Body of pancreas (tissue), 4 donors: ENCODE data around the gene CPSF4L. TPM values are rescaled to one million over a fixed set of nuclear protein-coding genes. Genes with fewer than 3 reads are reported as not detected.
"Not testable (repeated sequence)": the region's sequence is repeated elsewhere in the genome, so short reads cannot be mapped to it uniquely, and the experiment has no call there.

Source experiments
- ATAC-seq: fragments of 150-250 bp; one replicate; pipeline ENCODE4 v1.9.1; 2016
- DNase-seq, 4 donors: peaks; one replicate each; pipeline ENCODE4 v3.0.0-alpha.2; 2019
- H3K27ac ChIP-seq, 4 donors: fragments of 200-600 bp; sonication (generic); 1 replicate in 3 of 4; 2 replicates in 1 of 4; pipeline versions ENCODE4 v1.5.1 to v1.6.1; 2016 to 2019; ENCODE audit warnings: mild to moderate bottlenecking in 1 of 4, mixed read lengths in 1 of 4, moderate library complexity in 1 of 4
- H3K27me3 ChIP-seq, 2 donors: fragments of 200-600 bp; sonication (generic); one replicate each; pipeline ENCODE4 v1.6.0; 2016; ENCODE audit warnings: mild to moderate bottlenecking in 1 of 2
- H3K36me3 ChIP-seq, 2 donors: fragments of 200-600 bp; sonication (generic); replicated peaks in 1 of 2; 2 replicates each; pipeline ENCODE4 v1.5.1; 2016; ENCODE audit warnings: low read depth in 2 of 2; ENCODE audit not compliant: insufficient read depth in 1 of 2
- H3K4me1 ChIP-seq: fragments of 200-600 bp; sonication (generic); one replicate; pipeline ENCODE4 v1.6.0; 2016
- H3K4me3 ChIP-seq, 2 donors: fragments of 200-600 bp; sonication (generic); 1 replicate in 1 of 2; 2 replicates in 1 of 2; pipeline ENCODE4 v1.5.1; 2016 to 2019
- H3K9me3 ChIP-seq, 3 donors: fragments of 200-600 bp; sonication (generic); 1 replicate in 2 of 3; 2 replicates in 1 of 3; pipeline ENCODE4 v1.5.1; 2016
- CTCF ChIP-seq, 7 experiments: fragments of 450-650 bp in 4 of 7; fragments of 200-600 bp in 3 of 7; sonication (generic) in 3 of 7; IDR thresholded peaks; one replicate each; pipeline ENCODE4 v1.5.1; 2016 to 2019; ENCODE audit warnings: antibody characterized with exemption in 7 of 7
- POLR2A ChIP-seq, 3 donors: fragments of 450-650 bp; IDR thresholded peaks; one replicate each; pipeline ENCODE4 v1.6.1; 2016; ENCODE audit warnings: antibody characterized with exemption in 3 of 3, mild to moderate bottlenecking in 2 of 3
- WGBS, 2 donors: methylation state at CpG; one replicate each; pipeline ENCODE4 v1.1.5; 2017; 5-methylcytosine and 5-hydroxymethylcytosine counted together
- intact Hi-C: fragments of 100-400 bp; cut with DNase I; formaldehyde crosslinking; loops from one replicate; pipeline ENCODE4 v1.15.1; 2023
- total RNA-seq, 2 donors: library from RNA; depleted of rRNA; stranded (reverse); fragments of >200 nt; gene quantifications; one replicate each; pipeline ENCODE4 v1.1.0, GENCODE V29; 2016

CPSF4L gene
- total RNA-seq, 2 donors from 2014 or later, result not detected

- peaks cover 41% of the 10 kb centered on the region for H3K4me1 ChIP-seq
- no peak for TF ChIP-seq POLR2A (IDR thresholded peaks at IDR 0.05)
- H3K9me3 ChIP-seq, result no peaks in the 10 kb centered on the region
- peak; percentile 91 for ATAC-seq
- no peaks in the 10 kb centered on the region for H3K36me3 ChIP-seq
- 31 to 35% methylated on average over 9 of the region's 9 CpGs for WGBS, 2 donors
- no peak overlapping the region for H3K4me3 ChIP-seq
- peak; percentile 86 to 93 (median 90) for DNase-seq
- peak overlapping the region; percentile 68 to 87 (median 76) for H3K27ac ChIP-seq
- intact Hi-C loops, result no loop called here
- H3K27me3 ChIP-seq, result no peaks in the 10 kb centered on the region
Observed at GRCh38 chr17:73268582-73269328, 7.1 kb upstream of the CPSF4L start.

- Histone ChIP-seq H3K27me3 (no peaks in the 10 kb centered on the region), H3K9me3 (no peaks in the 10 kb centered on the region), H3K27ac (peak overlapping the region; percentile 68 to 87 (median 76)), H3K4me1 (peaks cover 49% of the 10 kb centered on the region), H3K4me3 (no peak overlapping the region), H3K36me3 (no peaks in the 10 kb centered on the region)
- WGBS, 2 donors, result 28 to 45% methylated on average over 5 to 11 of the region's 11 CpGs
- peak; percentile 11 for ATAC-seq
- intact Hi-C loops, result no loop called here
- DNase-seq, result no peak
- TF ChIP-seq POLR2A (IDR thresholded peaks at IDR 0.05) (no peak), CTCF (IDR thresholded peaks at IDR 0.05) (no peak)
Observed at GRCh38 chr17:73267648-73268537, 6.2 kb upstream of the CPSF4L start.

GRCh38 chr17:73266796-73267195 lies 5.1 kb upstream of the CPSF4L start:
- no peak for DNase-seq
- 39 to 50% methylated on average over 10 to 11 of the region's 11 CpGs for WGBS, 2 donors
- Histone ChIP-seq H3K36me3 (no peaks in the 10 kb centered on the region), H3K27me3 (no peaks in the 10 kb centered on the region), H3K4me3 (no peak overlapping the region), H3K4me1 (peaks cover 60% of the 10 kb centered on the region), H3K27ac (peak overlapping the region in 3 of 4 donors; percentile 15 to 73 (median 42)), H3K9me3 (no peaks in the 10 kb centered on the region)
- intact Hi-C loops, result no loop called here
- ATAC-seq, result no peak
- TF ChIP-seq CTCF (IDR thresholded peaks at IDR 0.05), result no peak
- TF ChIP-seq POLR2A (IDR thresholded peaks at IDR 0.05), result no peak

GRCh38 chr17:73265646-73266640 lies 4.3 kb upstream of the CPSF4L start:
- no peak for DNase-seq
- Histone ChIP-seq H3K27ac (peak overlapping the region in 3 of 4 donors; percentile 9 to 73 (median 27)), H3K36me3 (no peaks in the 10 kb centered on the region), H3K4me1 (peaks cover 69% of the 10 kb centered on the region), H3K9me3 (no peaks in the 10 kb centered on the region), H3K27me3 (no peaks in the 10 kb centered on the region), H3K4me3 (no peak overlapping the region)
- intact Hi-C loops, result no loop called here
- WGBS, 2 donors, result 90 to 91% methylated on average over 24 of the region's 24 CpGs
- no peak for TF ChIP-seq CTCF (IDR thresholded peaks at IDR 0.05)
- TF ChIP-seq POLR2A (IDR thresholded peaks at IDR 0.05), result no peak
- ATAC-seq, result no peak

- intact Hi-C loops, result not testable (repeated sequence)
- 68 to 70% methylated on average over 2 of the region's 2 CpGs for WGBS, 2 donors
Observed at GRCh38 chr17:73264448-73264847, 2.8 kb upstream of the CPSF4L start.

More at GRCh38 chr17:73264448-73264847, 2.8 kb upstream of the CPSF4L start:
- peak overlapping the region in 3 of 4 donors; percentile 94 to 95 (median 95) for H3K27ac ChIP-seq
- H3K36me3 ChIP-seq, ATAC-seq, H3K27me3 ChIP-seq, DNase-seq, H3K9me3 ChIP-seq, H3K4me3 ChIP-seq: not testable (repeated sequence)
- H3K4me1 ChIP-seq, result peaks cover 69% of the 10 kb centered on the region
